SW480 (cell line): ENCODE results near the gene TACR1.

Experiments
- DNase-seq: peaks from one replicate; pipeline ENCODE4 v3.0.0-alpha.2; 2016; ENCODE audit warnings: low spot score

Gene TACR1

DNA sequence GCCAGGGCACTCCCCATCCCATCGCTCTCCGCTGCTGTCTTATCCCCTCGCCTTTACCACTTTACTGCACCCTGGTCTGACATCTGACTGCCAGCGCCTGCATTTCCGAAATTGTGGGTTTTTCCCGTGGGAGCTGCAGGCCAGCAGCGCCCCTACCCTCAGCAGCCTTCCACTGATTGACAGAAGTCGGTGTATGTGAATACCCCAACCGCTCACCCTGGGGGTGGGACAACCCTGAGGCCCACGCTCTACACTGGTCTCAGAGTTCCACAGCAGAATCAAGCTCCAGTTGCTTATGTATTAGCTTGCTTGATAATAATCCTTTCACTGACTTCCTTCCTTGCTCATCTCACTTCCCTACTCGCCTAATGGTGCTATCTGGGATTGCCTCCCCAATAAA lies 178.8 kb downstream of the TACR1 start:
- no peak for DNase-seq

DNA sequence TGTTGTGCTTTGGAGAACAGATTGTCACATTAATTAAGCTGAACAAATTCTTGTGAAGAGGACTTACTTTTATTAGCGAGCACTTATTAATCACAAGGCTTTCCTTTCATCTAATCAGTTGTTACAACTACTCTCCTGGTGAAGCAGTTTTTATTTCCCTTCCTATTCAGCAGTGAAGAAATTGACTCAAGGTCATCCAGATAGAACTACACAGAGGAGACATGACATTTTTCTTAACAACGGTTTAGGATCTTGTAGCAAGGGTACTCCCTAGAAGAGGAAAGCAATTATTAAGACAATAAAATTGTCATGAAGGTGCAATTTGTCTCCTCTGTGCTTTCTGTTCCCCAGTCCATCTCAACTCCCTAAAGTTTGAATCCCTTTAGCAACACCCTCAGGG lies 179.5 kb downstream of the TACR1 start:
- DNase-seq, result no peak

DNA sequence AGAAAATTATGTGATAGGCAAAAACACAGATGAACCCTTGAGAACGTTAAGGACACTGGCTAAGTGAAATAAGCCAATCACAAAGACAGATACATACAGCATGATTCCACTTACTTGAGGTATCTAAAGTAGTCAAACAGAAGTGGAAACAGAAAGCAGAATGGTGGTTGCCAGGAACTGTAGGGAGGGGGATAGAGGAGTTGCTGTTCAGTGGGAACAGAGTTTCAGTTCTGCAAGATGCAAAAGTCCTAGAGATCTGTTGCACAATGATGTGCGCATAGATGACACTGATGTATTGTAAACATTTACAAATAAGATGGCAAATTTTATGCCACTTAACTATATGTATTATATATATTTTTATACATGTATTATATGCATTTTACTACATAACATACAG lies 181.2 kb downstream of the TACR1 start:
- DNase-seq, result no peak

DNA sequence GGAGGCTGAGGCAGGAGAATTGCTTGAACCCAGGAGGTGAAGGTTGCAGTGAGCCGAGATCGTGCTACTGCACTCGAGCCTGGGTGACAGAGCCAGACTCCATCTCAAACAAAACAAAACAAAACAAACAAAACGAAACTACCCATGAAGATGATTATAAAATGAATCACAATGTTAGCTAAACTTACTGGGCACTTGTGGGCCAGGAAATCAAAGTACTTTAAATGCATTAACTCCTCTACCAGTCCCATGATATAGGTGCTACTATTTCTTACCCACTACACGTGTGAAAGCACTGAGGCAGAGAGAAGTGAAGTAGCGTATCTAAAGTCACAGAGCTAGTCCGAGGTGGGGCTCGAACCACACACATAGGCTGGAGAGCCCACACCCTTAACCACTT lies 187.2 kb downstream of the TACR1 start:
- no peak for DNase-seq

DNA sequence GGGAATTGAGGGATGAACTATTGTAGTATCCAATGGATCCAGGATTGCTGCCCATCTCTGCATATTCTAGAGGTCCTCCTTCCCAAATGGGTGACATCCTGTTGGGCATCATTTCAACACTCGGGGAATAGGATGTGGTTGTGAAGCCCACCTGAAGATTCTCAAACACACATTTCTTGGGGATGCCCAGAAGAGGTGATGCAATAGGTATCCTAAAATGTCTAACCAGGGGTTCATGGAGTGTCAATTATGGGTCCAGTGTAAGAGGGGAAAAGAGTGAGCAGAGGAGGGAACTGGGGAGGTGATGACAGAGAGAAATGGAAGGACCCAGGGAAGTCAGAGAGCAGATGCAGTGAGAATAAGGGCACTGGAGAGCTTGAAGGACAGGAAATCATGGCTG lies 188.7 kb downstream of the TACR1 start:
- DNase-seq, result no peak

DNA sequence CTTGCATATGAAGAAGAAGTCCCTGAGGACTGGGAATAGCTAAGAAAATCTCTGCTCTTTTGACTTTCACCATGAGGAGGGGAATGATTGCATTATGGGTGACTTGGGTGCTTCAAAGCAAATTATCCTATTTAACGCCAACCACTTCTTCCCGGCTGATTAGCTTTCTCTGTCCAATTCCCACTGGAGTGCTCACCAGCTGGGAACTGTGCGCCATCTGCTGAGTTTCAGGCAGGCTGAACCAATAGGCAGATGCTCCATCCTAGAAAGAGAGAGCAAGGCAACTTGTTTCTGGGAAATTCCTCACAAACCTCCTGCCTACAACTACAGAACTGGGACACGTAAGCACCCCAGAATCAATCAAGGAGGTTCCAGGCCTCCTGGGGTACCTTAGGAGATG lies 191.5 kb downstream of the TACR1 start:
- no peak for DNase-seq

DNA sequence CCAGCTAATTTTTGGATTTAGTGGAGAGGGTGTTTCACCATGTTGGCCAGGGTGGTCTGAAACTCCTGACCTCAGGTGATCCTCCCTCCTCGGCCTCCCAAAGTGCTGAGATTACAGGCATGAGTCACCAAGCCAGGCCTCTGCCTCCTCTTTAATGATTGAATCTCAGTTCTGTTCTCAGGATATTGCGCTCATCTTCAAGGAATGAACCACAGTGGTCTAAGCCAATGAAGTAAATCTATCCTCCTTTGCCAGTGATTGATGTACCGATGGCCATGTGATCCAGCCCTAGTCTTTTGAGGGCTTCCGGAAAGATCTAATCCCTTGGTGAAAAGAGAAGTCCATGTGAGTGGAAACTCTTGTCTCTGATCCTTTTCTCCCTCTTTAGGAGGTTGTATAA lies 192.3 kb downstream of the TACR1 start:
- DNase-seq, result no peak

DNA sequence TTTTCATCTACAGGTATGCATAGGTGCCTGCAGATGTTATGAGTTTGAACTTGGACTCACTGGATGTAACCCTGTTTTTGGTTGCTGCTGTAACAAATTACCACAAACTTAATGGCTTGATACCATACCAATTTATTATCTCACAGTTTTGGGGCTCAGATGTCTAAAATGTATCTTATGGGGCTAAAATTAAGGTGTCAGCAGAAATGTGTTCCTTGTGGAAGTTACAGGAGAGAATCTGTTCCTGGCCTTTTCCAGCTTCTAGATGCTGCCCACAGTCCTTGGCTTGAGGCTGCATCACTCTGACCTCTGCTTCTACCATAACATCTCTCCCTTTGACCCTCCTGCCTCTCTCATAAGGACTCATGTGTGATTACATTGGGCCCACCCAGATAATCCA lies 193.3 kb downstream of the TACR1 start:
- DNase-seq, result no peak

DNA sequence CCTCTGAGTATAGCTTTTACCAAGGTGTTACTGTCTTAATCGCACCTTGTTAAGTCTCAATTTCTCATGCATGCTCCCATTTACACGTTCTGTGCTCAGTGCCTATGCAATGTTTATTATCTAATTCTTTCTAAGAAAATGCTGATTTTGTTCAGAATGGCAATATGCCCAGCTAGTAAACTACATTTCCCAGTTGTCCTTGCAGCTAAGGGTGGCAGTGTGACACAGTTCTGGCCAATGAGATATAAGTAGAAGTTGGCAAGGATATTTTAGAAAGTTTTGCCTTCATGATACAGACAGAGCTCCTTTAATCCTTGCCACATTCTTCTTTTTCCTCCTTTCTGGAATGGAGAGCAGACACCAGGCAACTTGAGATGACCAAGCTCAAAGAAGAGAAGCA lies 195.5 kb downstream of the TACR1 start:
- no peak for DNase-seq

DNA sequence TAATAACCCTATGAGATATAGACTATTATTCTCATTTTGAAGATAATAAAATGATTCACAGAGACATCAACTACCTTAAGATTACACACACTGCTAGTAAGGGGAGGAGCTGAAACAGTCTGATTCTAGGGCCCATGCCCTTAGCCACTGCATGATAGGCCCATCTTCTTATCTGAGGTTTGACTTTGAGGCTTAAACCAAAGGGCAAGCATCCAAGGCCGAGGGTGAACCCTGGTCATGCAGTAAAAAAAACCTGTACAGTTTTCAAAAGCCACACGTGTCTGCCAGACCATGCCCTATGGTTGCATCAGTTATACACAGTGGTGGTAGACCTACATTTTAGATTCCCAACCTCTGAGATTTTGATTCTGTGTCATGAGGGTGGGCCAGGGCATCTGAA lies 196.0 kb downstream of the TACR1 start:
- no peak for DNase-seq

DNA sequence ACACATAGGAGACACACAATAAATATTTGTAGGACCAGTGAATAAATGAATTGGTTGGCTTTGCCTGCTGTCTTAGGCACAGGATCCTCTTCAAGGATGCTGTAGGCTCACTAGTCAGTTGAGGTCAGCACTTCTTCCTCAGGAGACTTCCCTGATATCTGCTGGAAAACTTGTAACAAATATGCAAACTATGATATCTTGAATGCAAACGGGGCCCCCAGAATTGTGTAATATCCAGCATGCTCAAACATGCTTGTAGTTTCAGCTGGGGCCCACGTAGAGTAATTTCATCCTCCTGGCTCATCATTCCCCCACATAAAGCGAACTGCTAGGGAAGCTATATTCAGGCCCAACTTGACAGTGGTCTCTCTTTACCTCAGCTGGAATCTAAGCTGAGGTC lies 197.3 kb downstream of the TACR1 start:
- no peak for DNase-seq

DNA sequence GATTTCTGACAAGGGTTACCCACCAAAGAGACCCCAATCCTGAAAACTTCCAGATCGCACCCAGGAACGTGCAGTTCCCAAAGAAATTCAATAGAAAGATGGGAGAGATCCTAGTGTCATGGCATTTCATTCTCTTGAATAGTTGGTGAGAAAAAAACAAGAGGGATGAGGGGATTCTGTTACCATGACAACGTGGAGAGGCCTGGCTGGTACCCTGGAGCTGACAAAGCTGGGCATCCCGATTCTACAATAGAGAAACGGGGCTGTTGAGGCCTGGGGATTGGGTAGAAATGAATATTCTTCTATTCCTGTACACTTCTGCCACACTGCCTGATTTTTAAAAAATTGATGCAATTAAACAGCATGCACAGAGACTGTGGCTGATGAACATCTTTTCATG lies 199.9 kb downstream of the TACR1 start:
- no peak for DNase-seq
